PC-3 (cell line): Measurements from ENCODE around the gene HLA-DRB1.

ENCODE experiments used
- EZH2 ChIP-seq: fragments of 300-600 bp; sonication (generic); IDR thresholded peaks from one replicate; pipeline ENCODE4 v1.6.1; 2017; ENCODE audit warnings: antibody characterized with exemption, mild to moderate bottlenecking, low read length; ENCODE audit not compliant: unreplicated experiment
- TF ChIP-seq, protein P1 (sequence below): fragments of 300-600 bp; sonication (generic); conservative IDR thresholded peaks from 2 replicates; pipeline ENCODE4 v1.5.1; 2017; ENCODE audit warnings: antibody characterized with exemption, low read depth, mild to moderate bottlenecking, low read length

DNA sequence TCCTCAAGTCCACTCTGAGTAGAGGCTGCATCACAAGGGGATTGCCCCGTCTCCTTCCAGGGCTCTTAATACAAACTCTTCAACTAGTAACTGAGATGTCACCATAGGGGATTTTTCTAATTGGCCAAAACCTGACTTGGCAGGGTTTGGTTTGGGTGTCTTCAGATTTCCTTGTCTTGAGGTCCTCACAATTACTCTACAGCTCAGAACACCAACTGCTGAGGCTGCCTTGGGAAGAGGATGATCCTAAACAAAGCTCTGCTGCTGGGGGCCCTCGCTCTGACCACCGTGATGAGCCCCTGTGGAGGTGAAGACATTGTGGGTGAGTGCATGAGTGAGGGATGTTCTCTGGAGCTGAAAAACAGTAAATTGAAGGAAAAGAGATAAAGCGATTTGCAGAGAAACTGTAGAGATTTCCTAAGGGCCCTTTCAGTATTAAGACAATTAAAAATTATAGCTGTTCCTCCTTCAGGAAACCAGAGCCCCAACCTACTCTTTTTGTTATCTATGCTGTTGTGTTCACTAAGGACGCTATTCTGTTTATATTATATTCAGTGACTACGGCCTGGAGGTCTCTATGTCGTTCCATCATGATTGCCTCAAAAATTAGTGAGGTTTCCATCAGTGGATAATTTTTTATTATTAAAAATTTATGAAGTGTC lies 47.7 kb upstream of the HLA-DRB1 start, which contains the start of gene HLA-DQA1:
- TF ChIP-seq EZH2: no peak
- TF ChIP-seq, protein P1, sequence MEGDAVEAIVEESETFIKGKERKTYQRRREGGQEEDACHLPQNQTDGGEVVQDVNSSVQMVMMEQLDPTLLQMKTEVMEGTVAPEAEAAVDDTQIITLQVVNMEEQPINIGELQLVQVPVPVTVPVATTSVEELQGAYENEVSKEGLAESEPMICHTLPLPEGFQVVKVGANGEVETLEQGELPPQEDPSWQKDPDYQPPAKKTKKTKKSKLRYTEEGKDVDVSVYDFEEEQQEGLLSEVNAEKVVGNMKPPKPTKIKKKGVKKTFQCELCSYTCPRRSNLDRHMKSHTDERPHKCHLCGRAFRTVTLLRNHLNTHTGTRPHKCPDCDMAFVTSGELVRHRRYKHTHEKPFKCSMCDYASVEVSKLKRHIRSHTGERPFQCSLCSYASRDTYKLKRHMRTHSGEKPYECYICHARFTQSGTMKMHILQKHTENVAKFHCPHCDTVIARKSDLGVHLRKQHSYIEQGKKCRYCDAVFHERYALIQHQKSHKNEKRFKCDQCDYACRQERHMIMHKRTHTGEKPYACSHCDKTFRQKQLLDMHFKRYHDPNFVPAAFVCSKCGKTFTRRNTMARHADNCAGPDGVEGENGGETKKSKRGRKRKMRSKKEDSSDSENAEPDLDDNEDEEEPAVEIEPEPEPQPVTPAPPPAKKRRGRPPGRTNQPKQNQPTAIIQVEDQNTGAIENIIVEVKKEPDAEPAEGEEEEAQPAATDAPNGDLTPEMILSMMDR: no peak
